Raji (cell line): Measurements from ENCODE around the gene GOLGA6B.
"Not testable (repeated sequence)": the region's sequence is repeated elsewhere in the genome, so short reads cannot be mapped to it uniquely, and the experiment has no call there.

Experiments used
- POLR2A ChIP-seq: IDR thresholded peaks from 2 replicates; pipeline ENCODE4 v1.6.1; 2011; ENCODE audit warnings: low read depth, low read length, control low read depth; ENCODE audit not compliant: insufficient read depth

The GOLGA6B gene

DNA sequence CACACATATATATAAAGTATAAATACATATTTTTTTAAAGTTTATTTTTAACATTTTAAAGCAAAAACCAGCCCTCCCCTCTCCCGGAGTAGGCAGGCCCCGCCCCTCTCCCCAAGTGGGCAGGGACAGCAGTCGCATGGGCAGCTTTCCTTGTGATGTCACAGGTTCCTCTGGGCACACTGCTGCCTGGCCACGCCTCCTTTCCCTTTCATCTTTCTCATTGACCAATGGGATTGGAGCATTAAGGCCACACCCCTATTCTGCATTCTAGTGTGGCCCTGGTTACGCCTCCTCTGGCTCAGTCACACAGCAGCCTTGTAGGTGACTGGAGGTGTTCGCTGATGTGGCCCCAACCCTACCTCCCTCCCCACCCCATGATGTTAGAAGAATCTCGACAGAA, at the start of gene GOLGA6B:
Gene GOLGA6B, plus strand, starts transcription at position 301 of the 400 bp plus-strand sequence. Its CDS starts 41 bp downstream, at position 342.
- not testable (repeated sequence) for TF ChIP-seq POLR2A

DNA sequence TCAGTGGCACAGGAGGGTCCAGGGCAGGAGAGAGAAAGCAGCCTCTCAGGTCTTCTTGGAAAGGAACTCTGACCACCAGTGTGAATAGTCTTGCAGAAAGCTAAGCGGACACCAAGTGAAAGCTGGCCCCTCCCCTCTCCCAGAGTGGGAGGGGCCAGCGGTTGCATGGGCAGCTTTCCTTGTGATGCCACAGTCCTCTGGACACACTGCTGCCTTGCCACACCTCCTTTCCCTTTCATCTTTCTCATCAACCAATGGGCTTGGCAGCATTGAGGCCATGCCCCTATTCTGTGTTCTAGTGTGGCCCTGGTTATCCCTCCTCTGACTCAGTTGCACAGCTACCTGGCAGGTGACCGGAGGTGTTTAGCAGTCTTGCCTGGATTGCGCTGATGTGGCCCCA, 49.7 kb upstream of the GOLGA6B start:
- no peak for TF ChIP-seq POLR2A

DNA sequence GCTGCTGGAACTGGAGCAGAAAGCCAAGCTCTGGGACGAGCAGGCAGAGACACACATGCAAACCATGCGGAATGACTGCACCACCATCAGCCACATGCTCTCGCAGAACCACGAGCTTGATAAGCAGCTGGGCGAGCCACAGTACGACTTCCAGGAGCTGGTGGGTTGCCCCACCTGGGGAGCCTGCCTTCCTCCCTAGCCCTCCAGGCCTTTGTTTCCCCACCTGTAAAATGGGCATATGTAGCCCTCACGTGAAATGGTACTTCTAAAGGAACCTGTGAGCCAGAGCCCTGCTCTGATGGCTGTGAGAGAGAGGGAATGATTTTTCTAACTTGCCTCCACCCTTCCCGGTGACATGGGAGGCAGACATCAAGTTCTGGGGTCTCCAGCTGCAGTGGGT, 44.6 kb upstream of the GOLGA6B start:
- TF ChIP-seq POLR2A, result no peak

DNA sequence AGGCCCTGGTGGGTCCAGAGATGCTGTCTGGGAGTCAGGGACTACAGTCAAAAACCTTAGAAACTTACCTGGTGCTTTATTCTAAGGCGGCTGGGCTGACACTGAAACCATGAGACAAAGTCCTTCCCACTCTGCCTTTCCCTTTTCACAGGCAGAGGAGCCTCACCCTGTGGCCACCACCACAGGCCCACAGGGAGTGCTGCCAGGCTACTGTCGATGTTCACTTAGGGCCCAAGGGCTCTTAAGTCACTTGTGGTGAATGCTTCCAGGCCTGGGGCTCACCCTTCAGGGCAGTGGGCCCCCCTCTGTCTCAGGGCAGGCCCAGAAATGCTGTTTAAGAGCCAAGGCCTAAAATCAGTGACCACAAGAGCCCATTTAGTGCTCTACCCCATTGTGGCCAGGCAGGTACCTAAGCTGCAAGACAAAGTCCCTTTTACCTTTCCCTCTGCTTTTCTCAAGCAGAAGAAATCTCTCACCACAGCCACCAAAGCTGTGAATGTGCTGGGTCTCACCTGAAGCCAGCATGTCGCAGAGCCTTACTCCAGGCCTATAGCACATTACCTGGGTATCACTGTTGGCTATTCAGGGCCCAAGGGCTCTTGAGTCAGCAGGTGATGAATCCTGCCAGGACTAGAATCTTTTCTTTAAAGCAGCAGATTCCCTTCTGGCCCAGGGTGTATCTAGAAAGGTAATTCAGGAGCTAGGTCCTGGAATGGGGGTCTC, 39.5 kb upstream of the GOLGA6B start:
- no peak for TF ChIP-seq POLR2A

DNA sequence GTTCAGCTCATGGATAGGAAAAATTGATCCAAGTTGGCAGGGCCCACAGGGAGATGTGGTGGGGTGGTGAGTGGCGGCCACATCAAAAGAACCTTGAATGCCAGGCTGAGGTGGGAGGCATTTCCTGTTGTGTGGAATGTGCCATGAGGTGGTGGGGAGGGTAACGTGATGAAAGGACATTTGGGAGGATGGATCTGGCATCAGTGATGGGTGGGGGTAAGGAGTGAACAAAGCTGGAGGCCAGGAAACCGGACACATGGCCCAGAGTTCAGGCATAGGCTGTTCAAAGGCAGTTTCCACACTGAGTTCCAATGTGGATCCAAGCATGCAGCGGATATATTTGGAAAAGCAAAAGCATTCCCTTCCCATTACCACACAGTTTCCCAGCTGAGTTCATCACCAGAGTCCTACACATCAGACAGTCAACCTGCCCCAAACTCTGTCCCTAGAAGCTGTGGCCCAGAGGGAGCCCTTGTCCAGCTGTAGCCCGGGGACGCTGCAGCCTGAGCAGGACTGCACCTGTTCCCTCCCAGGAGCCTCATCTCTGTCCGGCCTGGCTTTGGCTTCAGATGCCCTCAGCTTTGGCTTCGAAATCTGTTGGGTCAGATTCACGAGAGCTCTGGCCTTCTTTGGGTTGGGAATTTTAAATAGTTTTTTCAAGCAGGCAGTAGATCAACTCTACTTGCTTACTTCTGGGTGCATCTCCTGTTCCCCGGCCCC, 37.8 kb upstream of the GOLGA6B start:
- TF ChIP-seq POLR2A, result no peak

DNA sequence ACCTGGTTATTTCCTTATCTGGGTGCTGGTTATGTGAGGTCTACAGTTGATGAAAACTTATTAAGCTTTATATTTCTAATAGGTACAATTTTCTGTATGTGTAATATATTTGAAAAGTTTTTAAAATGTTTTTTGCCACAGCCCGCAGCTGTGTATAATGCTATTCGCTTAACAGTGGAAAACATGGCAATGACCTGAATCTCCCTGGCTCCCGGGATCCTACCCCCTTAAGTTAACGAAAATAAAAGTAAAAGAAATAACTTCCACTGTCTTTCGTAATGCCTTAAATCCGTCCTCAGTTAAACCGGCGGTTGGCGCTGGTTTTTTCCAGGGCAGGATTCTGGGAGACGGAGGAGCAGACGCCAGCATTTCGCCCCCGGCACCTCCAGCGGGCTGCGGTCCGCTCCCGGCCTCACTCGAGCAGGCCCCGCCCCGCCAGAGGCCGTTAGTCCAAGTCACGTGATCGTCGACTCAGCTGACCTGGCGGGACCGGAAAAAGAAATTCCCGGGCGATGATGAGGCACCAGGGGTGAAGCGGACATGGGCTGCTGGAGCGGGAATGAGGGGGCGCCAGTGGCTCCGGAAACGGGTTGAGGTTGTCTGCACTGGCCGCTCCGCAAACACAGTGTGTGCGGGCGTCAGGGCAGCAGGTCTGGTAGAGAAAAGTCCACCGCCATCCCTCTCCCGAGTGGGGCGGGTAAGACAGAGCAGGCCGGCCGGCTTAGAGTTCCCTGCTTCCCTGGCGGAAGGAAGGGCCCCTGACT, 17.8 kb upstream of the GOLGA6B start:
- TF ChIP-seq POLR2A, result 0 out of 2 replicates have a peak, but pooled peaks have one; percentile 17

- no peak for TF ChIP-seq POLR2A
Observed at GRCh38 chr15:72671525-72671924, 17.0 kb downstream of the GOLGA6B start.

- TF ChIP-seq POLR2A, result no peak
Observed at GRCh38 chr15:72676838-72677237, 22.3 kb downstream of the GOLGA6B start.

- TF ChIP-seq POLR2A, result no peak
Observed at GRCh38 chr15:72680931-72681330, 26.4 kb downstream of the GOLGA6B start.

GRCh38 chr15:72682772-72683171, 28.3 kb downstream of the GOLGA6B start:
- TF ChIP-seq POLR2A, result no peak

DNA sequence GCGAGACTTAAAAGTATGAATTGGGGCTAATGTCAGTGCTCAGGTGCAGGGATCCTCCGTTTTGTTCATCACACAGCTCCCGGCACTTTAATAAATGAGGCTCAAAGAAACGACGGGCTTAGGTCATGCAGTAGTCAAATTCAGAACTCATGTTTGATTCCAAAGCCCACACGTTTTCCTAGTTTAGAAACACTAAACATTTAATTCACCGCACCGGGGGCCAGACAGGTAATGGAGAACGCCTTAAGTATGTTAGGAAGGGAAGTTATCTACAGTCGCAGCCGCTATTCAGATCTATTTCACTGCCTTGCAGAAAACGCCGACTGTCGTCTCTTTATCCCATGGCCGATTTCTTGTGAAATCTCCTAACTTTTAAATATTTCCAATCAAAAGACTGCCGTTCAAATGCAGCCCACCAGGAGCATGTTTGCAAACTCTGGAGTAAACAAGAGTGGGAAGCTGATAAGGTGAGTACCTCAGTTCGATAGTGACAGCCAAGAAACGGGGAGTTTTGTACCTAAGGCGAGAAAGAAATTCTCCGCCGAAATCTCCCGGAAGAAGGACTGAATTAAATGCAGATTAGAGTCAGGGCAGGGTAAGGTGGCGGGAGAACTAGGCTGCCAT, 30.9 kb downstream of the GOLGA6B start:
- TF ChIP-seq POLR2A, result no peak

DNA sequence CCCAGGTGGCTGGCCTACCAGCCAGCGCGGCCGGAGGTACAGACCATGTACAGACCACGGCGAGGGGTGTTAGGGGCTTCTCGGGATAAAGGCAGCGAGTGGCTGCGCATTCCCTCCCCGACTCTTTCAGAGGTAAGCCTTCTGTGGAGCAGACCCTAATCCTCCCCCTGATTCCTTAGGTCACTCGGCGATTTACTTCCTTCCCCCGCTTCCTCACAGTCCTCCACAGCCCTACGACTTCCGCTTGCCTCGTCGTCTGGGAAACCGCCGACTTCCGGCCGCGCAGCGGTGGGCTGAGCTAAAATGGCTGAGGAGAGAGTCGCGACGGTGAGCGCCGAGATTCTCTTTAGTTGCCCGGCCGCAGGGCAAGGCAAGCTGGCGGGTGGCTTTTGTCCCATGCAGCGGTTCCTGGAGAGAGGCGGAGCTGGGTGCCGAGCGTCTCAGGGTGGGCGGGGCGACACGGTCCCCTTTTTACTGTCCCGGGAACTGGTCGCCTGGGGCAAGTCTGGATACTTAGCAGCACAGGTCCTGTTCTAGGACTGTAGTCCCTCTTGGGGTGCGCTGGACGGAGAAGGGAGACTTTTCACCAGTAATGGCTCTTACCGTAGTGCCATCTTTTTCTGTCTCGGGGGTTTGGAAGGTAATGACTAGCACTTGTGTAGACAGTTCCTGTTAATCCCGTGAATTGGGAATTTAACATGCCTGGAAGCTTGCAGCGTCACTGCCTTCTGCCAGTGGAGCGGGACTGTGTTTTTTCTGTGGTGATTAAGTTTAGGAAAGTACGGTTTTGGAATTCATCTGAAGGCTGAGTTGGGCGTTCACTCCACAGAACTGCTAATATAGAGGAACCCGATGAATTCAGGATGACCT, 31.7 kb downstream of the GOLGA6B start, which contains the start of the genes BBS4 and HIGD2B:
Gene BBS4, plus strand, starts transcription at position 283 of the 870 bp plus-strand sequence. Its CDS starts 21 bp downstream, at position 304.
Gene HIGD2B, minus strand, starts transcription at position 258 of the 870 bp plus-strand sequence. CDS start 9,808 bp downstream, outside the sequence.
- TF ChIP-seq POLR2A, result peak; percentile 93

- TF ChIP-seq POLR2A, result no peak
Observed at GRCh38 chr15:72688697-72689096, 34.2 kb downstream of the GOLGA6B start.

GRCh38 chr15:72690938-72691337, 36.4 kb downstream of the GOLGA6B start:
- TF ChIP-seq POLR2A, result no peak
